ENCODE data around the gene SPIRE1.
A peak's percentile ranks its signal among the peaks of the same experiment; 100 is the strongest.
"Not testable (repeated sequence)": the region's sequence is repeated elsewhere in the genome, so short reads cannot be mapped to it uniquely, and the experiment has no call there.

Gene SPIRE1

GRCh38 chr18:12574494-12575185 lies 83.3 kb downstream of the SPIRE1 start:
- H3K4me3 ChIP-seq (ENCODE audit: low read depth, low read length) = no peak overlapping the region
- DNase-seq (ENCODE audit: low read depth) = peak; percentile 10
- no peak for TF ChIP-seq CTCF (conservative IDR thresholded peaks at IDR 0.05; ENCODE audit: low read depth, low read length)

GRCh38 chr18:12571630-12572029 lies 86.3 kb downstream of the SPIRE1 start:
- TF ChIP-seq CTCF (conservative IDR thresholded peaks at IDR 0.05; ENCODE audit: low read depth, low read length) = no peak
- H3K4me3 ChIP-seq (ENCODE audit: low read depth, low read length) = no peak overlapping the region
- peak; percentile 17 for DNase-seq (ENCODE audit: low read depth)

- TF ChIP-seq CTCF (conservative IDR thresholded peaks at IDR 0.05; ENCODE audit: low read depth, low read length) = no peak
- no peak overlapping the region for H3K4me3 ChIP-seq (ENCODE audit: low read depth, low read length)
- no peak for DNase-seq (ENCODE audit: low read depth)
Observed at GRCh38 chr18:12569791-12570190, 88.1 kb downstream of the SPIRE1 start.

GRCh38 chr18:12567849-12568248 lies 90.1 kb downstream of the SPIRE1 start:
- DNase-seq (ENCODE audit: low read depth) = no peak
- TF ChIP-seq CTCF (conservative IDR thresholded peaks at IDR 0.05; ENCODE audit: low read depth, low read length) = no peak
- H3K4me3 ChIP-seq (ENCODE audit: low read depth, low read length) = no peak overlapping the region

- no peak for TF ChIP-seq CTCF (conservative IDR thresholded peaks at IDR 0.05; ENCODE audit: low read depth, low read length)
- H3K4me3 ChIP-seq (ENCODE audit: low read depth, low read length) = no peak overlapping the region
- no peak for DNase-seq (ENCODE audit: low read depth)
Observed at GRCh38 chr18:12564861-12565260, 93.0 kb downstream of the SPIRE1 start.

- H3K4me3 ChIP-seq (ENCODE audit: low read depth, low read length) = no peak overlapping the region
- no peak for DNase-seq (ENCODE audit: low read depth)
- no peak for TF ChIP-seq CTCF (conservative IDR thresholded peaks at IDR 0.05; ENCODE audit: low read depth, low read length)
Observed at GRCh38 chr18:12564378-12564777, 93.5 kb downstream of the SPIRE1 start.

- not testable (repeated sequence) for DNase-seq (ENCODE audit: low read depth)
Observed at GRCh38 chr18:12560600-12560999, 97.3 kb downstream of the SPIRE1 start.

More at GRCh38 chr18:12560600-12560999, 97.3 kb downstream of the SPIRE1 start:
- not testable (repeated sequence) for H3K4me3 ChIP-seq (ENCODE audit: low read depth, low read length)

All from choroid plexus epithelial cell (primary cell).